Measurements from ENCODE around the gene EMC10.

Gene EMC10

GRCh38 chr19:50498219-50499056 is 22.1 kb downstream of the EMC10 start:
- DNase-seq, result no peak

DNA sequence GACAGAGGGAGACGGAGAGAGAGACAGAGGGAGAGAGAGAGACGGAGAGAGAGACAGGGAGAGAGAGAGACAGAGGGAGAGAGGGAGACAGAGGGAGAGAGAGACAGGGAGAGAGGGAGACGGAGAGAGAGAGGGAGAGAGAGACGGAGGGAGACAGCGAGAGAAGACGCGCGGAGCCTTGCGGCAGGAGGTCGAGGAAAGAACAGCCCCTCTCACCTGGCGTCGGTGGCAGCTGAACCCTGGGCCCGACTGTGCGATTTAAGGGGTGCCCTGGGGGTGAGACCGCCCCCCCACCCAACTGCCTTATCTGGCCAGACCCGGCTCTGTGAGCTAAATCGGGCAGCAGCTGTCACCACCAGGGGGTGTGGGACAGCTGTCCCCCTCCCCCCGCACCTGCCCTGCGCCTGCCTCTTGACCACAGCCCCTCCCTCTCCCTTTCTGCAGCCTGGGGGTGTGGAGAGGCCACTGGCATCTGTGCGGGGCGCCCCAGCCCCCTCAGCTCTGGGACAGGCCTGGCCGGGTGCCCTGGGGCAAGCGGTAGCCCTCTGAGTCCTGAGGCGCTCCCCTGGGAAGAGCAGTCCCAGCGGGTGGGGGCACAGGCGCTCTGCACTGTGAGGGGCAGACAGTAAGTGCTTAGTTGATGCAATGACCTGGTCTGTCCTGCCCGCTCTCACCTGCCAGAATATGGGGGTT is 23.9 kb downstream of the EMC10 start:
- DNase-seq, result no peak

GRCh38 chr19:50500753-50501151 is 24.4 kb downstream of the EMC10 start:
- DNase-seq, result no peak

GRCh38 chr19:50501186-50501567 is 24.9 kb downstream of the EMC10 start:
- DNase-seq, result no peak

- DNase-seq, result no peak
These were observed 25.5 kb downstream of the EMC10 start for GRCh38 chr19:50501568-50502475.

GRCh38 chr19:50505856-50506611 is 29.7 kb downstream of the EMC10 start:
- DNase-seq, result no peak

GRCh38 chr19:50506700-50507099 is 30.4 kb downstream of the EMC10 start:
- DNase-seq, result no peak

GRCh38 chr19:50507376-50507775 is 31.1 kb downstream of the EMC10 start:
- DNase-seq, result no peak

GRCh38 chr19:50508843-50509190 is 32.5 kb downstream of the EMC10 start:
- DNase-seq, result no peak

GRCh38 chr19:50509366-50509765 is 33.1 kb downstream of the EMC10 start:
- no peak for DNase-seq

DNA sequence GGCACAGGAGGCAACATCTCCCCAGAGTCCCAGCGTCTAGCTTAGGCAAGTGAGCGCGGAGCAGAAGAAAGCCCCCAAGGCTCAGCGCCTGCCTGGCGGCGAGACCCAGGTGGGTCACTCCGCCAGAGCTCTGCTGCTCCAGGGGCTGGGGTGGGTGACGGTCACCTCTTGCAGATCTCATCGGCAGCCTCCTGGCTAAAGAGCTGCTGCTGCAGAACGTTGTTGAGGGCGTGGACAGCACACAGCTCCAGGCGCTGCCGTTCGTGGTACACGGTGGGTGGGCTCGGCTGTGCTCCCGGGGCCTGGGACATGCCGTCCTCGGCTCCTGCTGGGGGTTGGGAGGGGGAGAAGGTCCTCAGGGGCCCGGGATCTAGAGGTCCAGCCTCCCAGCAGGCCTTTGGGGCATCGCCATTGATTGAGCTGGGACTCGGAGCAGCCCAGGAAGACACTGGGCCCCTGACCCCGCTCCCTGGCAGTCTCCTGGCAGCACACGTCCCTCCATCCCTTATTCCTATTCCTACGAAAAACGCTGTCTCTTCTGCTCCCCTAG is 33.9 kb downstream of the EMC10 start:
- DNase-seq, result no peak

DNA sequence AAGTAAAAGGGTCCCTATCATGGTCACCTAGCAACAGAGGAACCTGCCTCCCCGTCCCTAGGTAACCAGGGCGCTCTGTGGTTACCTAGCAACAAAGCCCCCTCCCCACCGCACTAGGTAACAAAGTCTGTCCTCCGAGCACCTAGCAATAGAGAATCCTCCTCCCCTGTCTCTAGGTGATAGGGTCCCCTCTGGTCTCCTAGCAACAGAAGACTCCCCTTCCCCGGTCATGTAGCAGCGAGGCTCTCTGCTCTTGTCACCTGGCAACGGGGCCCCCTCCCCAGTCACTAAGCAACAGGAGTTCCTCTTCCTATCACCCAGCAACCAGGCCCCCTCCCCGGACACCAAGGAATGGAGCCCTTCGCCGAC is 34.4 kb downstream of the EMC10 start:
- DNase-seq, result no peak

GRCh38 chr19:50511069-50511822 is 34.9 kb downstream of the EMC10 start, which contains the start of gene JOSD2:
JOSD2 (minus strand) TSS chr19:50511191; CDS start chr19:50510431, 760 bp downstream.
- peak; percentile 98 for DNase-seq

- DNase-seq, result no peak
These were observed 36.0 kb downstream of the EMC10 start for GRCh38 chr19:50512112-50512998.

DNA sequence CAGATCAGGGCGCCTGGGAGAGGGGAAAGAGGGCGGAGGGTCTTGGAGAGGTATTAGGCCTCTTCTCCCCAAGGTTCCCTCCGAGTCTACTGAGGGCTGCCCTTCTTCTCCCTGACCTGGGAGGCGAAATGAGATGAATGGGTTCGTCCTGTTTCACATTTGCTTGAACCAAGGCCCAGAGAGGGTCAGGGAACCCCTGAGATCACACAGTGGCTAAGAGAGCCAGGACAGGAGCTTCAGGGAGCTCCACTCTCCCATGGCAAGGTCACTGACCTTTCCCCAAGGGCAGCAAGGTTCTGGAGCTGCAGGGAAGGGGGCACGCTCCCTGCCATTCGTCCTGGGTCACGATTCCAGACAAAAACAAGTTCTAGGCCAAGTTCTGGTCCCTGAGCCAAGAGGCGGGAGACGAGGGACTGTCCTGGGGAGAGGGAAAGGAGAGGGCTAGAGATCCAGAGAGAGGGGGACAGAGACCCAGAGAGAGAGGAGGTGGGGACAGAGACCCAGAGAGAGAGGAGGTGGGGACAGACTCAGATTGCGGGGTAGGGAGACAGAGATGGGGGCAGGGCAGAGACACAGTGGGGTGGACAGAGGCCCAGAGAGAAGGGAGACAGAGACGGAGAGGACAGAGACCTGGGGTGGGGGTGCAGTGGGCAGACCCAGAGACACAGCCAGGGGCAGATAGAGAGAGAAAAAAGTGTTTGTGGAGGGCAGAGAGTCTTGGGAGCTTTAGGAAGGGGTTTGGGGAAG is 36.9 kb downstream of the EMC10 start:
- DNase-seq, result no peak

GRCh38 chr19:50513746-50514345 is 37.5 kb downstream of the EMC10 start, which contains the start of gene ASPDH:
ASPDH (minus strand) TSS chr19:50513913; CDS start chr19:50513823, 90 bp downstream.
- DNase-seq, result no peak

GRCh38 chr19:50514346-50515167 is 38.2 kb downstream of the EMC10 start:
- DNase-seq, result no peak

- no peak for DNase-seq
These were observed 38.9 kb downstream of the EMC10 start for GRCh38 chr19:50515168-50515561.
